ENCODE measurements around the gene SPARC.

Gene SPARC

DNA sequence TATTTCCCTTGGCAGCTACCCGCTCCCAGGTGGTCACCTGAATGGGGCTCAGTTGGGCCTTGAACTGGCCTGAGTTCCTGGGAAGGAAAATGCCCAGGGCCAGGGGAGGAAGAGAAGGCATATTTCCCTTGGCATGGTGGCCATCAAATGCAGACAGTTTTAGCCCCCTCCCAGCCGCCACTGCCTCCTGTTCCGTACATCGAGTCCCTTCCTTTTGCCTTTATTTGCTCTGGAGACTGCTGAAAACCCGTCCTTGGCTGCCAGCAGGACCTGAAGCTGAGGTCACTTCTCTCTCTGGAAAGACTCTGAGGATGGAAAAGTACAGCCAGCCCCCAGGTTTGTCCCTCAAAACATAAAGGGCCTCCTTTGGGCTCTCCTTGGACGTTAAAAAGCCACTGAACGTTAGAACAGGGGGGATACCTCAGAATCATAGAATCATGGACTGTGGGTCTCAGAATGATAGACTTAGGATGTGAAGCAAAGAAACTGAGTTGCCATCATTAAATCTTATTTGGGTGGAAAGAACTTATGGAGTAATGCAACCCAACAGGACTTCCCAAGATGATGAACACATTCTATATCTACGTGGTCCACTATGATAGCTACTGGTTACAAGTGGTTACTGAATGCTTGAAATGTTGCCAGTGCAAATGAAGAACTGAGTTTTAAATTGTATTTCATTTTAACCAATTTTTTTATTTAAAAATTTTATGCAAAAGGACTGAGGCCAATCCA lies 7.1 kb downstream of the SPARC start:
- in situ Hi-C loops (cut with HindIII; ENCODE audit: low sequenced_read_pairs) = no loop called here

DNA sequence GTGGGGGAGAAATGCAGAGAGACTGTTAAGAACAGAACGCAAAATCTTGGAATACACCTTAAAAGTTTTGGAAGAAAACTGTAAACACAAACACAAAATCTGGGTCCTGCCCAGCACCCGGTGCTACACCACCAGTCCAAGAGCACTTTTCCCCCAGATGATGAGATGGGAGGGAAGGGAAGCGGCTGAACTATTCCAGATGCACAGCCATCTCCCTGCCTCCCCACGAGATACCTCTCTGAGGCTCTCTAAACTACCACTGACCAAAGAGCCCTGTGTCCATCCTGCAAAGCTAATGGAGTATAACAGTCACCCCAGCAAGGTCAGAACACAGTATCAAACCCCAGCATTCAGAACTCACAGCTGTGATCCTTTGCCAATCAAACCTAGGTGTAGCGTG lies 8.0 kb downstream of the SPARC start:
- in situ Hi-C loops (cut with HindIII; ENCODE audit: low sequenced_read_pairs) = no loop called here

DNA sequence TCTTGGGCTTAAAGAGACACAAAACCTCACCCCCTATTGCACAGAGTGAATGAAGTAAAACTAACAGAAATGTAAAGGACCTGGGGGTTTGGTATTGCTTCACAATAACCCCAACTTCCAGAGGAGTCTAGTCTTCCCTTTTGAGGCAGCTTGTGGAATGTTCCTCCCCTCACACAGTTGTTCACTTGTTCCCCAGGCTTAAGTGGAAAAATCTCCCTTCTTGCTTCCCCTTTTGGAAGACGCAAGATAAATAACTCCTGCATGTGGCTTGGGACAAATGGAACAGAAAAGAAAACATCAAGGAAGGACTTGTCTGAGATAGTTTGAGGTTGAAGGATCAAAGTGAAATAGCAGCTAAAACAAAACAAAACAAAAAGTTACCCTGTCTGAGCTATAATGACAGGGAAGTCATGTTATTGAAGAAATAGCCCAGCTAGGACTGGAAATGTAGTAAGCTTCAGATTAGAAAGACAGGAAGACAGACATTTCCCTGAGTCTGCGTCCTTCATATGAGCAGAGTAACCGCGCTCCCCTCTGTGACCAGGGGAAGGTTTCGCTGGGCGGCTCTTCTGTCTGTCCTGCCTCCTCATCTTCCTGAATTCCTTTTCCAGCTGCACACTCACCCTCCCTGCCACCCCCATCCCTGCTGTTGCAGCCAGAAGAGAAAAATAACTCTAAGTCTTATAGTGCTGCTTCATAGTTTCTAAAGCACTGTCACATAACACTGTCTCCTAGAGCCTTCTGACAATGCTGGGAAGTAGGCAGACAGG lies 8.8 kb downstream of the SPARC start:
- in situ Hi-C loops (cut with HindIII; ENCODE audit: low sequenced_read_pairs) = no loop called here

DNA sequence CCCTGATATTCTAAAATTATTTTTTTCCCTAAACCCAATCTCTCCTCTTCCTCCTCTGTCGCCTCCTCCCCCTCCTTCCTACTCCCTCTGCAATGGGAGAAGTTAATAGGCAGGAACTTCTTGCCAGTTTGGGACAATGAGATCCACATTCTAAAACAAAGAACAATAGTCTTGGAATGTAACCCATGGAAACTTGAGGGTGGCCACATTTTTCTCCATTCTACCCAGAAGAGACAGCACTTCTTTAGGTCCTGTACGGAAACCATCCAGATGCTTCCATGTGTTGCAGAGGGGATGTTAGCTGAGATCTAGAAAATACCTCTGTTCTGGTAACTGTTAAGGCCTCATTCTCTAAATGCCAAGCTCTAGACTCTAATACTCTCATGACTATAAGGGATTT lies 10.0 kb downstream of the SPARC start:
- in situ Hi-C loops (cut with HindIII; ENCODE audit: low sequenced_read_pairs) = no loop called here

DNA sequence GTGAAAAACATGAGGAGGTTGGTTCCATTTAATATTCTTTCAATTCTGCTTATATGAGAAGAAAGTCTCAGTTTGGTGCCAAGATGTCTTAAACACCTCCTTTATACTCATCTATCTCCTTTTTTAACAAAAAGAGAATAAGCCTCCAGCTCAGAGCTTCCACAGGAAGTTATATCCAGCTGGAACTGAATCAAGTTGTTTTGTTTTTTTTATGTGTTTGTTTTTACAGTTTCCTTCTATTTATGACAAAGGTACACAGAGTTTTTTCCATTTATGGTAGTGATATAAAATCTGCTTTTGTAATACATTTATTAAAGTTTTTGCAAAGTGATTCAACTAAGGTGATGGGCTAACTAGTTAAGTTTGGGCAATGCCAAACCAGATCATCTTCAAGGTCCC lies 10.4 kb downstream of the SPARC start:
- in situ Hi-C loops (cut with HindIII; ENCODE audit: low sequenced_read_pairs) = no loop called here

DNA sequence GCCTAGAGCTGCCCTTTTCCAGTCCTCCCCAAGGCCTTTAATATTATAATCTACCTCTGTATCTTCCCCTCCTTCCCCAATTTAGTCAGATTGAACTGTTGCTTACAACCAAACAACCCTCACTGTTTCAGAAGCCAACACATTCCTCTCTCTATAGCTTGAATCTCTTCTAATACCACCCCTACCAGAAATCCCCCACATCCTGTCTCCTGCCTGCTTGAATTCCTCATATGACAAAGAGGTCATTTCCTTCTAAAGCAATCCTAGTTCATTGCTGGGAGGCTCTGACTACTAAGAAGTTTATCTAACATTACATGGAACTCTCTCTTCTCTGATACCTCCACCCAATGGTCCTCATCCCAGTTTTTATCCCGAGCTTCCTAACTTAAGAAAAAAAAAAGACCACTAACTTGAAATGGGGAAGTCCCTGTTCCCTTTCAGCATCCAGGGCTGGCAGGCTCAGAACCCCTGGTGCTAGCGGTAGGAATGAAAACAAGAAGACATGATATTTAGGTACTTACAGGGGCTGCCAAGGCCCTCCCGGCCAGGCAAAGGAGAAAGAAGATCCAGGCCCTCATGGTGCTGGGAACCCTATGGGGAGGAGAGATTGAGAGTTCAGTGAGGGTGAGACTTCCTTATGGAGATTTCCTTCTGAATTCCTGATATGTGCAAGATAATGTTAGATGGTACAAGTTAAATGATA lies 11.0 kb downstream of the SPARC start:
- in situ Hi-C loops (cut with HindIII; ENCODE audit: low sequenced_read_pairs) = no loop called here

DNA sequence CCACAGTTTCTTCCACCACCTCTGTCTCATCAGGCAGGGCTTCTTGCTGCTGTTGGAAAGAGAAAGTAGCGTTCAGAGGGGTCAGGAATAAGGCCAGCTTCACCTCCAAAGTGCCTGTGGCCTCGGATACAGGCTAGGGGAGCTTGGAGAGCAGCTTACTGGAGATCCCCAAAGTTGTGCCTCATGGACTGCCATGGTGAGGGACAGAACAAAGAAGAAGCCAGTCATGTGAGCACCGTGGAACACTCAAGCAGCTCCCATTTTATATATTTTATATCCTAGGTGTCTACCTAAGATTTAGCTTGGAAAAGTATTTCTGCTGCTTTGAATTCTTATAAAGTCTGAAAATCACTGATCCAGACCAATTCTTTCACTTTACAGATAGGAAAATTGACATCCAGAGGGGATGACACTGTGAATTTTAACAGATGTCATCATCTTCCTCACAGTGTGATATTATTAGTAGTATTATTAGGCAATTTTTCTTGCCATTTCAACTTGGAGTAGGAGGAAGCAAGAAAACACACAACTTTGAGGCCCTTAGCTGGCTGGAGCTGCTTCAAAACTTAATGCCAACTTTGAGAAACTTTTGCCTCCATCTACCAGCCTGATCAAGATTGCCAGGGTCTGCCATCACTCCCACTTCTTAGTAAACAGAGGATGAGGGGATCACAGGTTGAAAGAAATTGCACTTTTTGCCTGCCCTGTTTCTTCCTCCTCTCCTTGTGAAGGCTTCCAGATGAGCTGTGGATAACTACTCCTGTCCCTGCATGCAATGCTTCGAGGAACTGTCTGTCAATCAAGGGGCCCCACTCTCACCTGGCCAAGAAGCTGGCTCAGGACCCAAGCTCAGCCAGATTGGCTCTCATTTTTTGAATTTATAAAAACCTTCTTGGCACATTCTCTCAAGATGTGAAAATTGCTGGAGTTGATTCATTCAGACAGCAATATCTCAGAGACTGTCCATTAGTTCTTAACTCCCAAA lies 11.8 kb downstream of the SPARC start:
- in situ Hi-C loops (cut with HindIII; ENCODE audit: low sequenced_read_pairs) = no loop called here

DNA sequence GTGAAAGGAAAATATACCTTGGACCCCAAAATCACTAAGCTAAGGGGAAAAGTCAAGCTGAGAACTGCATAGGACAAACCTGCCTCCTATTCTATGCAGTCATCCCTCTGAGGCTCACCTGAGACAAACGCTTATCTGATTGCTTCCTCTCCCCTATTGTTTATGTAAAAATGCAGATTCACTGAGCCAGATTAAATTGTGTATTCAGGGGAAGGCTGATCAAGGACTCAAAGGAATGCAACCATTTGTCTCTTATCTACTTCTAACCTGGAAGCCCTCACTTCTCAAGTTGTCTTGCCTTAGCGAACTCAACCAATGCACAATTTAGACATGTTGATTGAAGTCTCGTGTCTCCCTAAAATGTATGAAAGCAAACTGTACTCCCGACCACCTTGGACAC lies 13.3 kb downstream of the SPARC start:
- in situ Hi-C loops (cut with HindIII; ENCODE audit: low sequenced_read_pairs) = no loop called here

DNA sequence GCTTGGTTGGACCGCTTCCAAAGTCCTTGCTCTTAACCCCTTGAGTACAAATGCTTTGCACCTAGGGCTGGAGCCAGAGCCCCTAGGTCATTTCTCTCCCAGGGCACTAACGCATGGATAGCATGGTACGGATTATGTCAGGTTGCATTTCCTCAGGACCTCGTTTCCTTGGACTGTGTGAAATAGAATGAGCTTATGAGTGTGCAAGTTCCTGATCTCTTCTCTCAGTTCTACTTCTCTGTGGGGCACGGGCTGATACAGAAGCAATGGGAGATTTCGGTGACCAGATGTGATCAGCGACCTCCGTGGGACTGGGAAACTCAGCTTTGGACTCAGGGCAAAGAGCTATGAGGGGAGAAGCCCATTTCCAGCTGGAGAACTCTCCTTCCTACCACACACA lies 14.2 kb downstream of the SPARC start:
- in situ Hi-C loops (cut with HindIII; ENCODE audit: low sequenced_read_pairs) = no loop called here

DNA sequence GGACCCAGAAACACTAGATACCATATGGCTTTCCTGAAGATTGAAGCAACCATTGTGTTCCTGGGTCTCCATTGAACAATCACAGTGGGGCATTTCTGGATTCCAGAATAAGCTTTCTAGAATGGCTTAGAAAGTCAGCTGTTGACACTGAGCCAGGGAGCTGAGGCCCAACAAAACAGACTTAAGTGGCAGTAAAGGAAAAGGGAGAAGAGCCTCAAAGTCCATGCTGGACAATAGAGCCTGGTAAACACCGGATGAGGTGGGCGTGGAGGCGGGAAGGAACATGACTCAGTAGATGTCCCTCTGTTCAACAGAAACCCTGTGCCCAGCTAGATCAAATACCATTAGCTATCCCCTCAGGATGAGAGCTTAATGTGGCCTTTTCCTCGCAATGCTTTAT lies 14.8 kb downstream of the SPARC start:
- in situ Hi-C loops (cut with HindIII; ENCODE audit: low sequenced_read_pairs) = no loop called here

DNA sequence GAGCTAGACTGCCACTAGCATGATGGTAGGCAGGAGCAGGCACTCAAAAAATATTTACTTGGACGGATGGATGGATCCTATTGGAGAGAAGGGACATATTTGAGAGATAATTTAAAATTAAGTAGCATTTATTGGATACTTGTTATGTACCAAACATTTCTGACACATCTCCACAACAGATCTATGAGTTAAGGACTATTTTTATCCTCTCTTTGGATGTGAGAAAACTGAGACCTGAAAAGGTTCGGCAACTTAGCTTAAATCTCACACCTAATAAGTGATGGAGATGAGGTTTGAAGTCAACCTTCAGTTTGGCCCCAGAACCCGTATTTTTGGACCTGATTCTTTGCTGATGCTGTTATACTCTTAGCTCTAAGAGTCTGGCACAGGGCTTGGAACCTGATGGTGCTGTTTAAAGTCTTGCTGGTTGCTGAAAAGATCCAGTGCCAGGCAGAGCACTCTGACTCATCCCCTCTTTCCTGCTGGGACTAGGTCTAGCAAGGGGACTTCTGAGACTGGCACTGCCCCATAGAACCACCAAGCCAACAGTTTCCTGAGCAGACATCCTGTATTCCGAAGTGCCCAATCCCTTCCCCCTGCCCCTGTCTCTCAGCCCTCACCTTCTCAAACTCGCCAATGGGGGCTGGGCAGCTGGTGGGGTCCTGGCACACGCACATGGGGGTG lies 15.6 kb downstream of the SPARC start:
- in situ Hi-C loops (cut with HindIII; ENCODE audit: low sequenced_read_pairs) = no loop called here

DNA sequence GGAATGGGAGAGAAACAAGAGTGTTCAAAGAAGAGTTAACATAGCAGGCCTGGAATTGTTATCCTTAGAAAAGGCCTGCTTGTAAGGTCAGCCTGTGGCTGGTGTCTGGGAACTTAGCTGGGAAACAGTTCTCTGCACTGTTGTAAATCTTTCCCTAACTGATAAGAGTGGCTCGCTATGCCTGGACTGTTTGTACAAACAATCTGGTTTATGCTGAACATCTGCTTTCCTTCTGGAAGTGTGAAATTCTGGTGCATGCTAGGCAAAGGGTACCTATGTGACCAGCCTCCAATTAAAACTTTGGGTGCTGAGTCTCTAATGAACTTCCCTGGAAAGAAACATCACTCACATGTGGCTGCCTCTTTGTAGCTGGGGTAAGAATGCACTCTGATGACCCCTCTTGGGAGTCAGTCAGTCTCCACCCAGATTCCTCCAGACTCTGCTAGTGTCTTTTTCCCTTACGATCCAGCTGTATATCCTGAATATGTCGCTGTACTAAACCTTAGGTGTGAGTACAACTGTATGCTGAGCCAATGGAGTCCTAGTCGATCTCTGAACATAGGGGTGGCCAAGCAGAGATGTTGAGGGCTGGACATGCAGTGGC lies 16.5 kb downstream of the SPARC start:
- in situ Hi-C loops (cut with HindIII; ENCODE audit: low sequenced_read_pairs) = no loop called here

DNA sequence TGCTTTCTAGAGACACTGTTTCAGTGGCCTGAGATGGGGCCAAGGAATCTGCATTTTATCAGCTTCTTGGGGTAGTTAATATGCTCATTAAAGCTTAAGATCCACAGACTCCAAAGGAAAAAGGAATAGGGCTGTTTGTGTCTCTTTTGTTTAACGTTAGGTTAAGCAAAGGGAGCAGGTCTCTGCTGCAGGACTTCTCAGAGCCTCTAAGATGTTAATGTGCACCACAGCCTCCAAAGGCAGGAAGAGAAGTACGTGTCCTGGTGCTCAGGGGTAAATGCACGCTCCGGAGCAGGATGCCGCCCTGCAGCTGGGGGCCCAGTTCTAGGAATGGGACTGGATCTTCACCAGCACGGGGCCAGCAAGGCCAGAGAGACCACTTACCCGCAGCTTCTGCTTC lies 19.6 kb downstream of the SPARC start:
- in situ Hi-C loops (cut with HindIII; ENCODE audit: low sequenced_read_pairs) = no loop called here

DNA sequence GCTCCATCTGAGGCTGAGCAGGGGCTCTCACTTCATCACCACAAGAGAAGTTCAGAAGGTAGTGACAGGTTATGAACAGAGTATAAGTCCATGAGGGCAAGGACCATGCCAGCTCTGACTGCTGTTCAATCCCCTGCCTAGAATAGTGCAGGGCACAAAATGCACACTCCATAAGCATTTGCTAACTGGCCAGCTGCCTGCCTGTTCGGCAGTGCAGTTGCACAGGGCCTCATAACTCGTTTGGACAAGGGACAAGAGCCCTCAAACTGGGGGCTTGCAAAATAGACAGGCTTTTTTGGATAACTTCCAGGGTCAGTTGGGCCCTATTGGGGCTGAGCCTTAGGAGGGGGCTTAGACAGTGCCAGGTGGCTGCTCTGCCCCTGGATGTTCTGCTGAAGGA lies 21.1 kb downstream of the SPARC start:
- in situ Hi-C loops (cut with HindIII; ENCODE audit: low sequenced_read_pairs) = no loop called here

DNA sequence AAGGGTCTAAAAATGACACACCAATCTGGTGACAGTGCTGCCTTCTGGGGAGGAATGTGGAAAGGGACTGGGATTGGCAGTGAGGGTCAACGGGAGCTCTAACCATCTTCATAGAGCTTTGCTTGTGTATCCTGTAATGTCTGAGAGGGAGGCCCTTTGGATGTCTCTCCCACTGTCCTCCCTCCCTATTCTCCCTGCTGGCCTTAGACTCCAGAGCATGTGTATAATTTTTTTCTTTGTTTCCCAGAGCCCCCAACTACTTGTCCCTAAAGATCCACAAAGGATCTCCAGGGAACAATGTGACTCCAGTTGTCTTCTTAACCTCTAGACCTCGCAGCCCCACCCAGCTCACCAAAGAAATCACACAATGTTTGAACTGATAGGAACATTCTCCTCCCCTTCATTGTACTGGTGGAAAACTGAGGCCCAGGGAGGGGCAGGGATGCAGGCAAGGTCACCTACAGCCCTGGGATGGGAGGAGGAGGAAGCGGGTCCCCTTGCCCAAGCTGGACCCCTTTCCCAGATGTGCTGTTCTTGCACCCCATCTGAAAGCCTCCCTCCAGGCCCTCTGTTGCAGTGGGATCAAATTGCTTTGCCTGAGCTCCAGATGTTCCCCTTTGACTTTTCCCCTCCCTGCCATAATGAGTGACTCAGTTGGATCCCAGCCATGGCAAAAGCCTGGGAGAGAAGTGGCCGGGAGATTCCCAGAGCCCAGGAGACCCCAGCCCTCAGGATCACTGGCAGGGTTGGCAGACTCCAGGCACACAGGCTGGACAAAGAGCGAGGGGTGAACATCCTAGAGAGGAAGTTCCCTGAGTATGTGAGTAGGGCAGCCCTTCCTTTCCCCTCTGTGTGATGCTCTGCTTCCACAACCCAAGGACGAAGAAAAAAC lies 21.8 kb downstream of the SPARC start:
- in situ Hi-C loops (cut with HindIII; ENCODE audit: low sequenced_read_pairs) = no loop called here

DNA sequence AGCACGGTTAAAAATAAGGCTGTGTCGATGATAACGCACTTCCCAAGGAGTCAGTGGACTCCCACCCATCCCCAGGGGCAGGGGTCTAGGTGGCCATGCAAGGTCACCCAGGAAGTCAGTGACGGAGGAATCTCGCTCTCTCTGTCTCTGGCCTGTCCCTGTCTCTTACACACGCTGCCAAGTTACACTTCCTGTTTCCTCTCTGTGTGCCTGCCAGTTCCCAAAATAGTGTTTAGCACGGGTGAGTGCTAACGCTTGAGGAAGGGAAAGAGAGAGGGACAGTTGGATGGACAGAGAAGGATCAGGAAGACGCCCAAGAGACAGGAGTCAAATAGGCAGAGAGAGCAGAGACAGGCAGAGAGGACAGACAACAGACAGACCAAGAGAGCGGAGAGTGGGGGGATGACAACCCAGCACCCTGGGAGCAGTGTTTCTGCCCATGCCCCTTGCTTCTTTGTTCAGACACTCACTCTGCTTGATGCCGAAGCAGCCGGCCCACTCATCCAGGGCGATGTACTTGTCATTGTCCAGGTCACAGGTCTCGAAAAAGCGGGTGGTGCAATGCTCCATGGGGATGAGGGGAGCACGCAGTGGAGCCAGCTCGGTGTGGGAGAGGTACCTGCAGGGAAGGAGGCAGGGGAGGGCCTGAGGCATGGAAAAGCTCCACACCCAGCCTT lies 23.0 kb downstream of the SPARC start:
- in situ Hi-C loops (cut with HindIII; ENCODE audit: low sequenced_read_pairs) = no loop called here

DNA sequence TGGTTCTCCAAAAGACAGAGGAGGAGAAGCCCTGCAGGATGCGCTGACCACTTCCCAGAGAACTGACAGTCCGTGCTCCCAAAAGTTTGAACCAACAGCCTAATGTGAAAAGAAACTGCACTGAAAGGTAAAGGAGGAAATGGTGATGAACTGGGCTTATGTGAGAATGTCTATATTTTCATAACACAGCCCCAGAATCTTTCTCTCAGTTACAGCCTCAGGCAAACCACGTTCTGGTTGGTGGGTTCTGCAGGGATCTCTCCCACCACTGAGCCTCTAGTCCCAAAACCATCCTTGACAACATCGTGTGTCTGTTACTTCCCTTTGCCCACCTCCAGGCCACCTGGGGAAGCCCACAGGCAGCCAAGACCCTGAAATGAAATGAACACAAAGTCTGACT lies 23.9 kb downstream of the SPARC start:
- in situ Hi-C loops (cut with HindIII; ENCODE audit: low sequenced_read_pairs) = no loop called here

Measured in DLD1 (cell line).